GM12873 (cell line): ENCODE results near the gene ZNF579.

ENCODE experiments used
- TF ChIP-seq, protein P1 (sequence below): IDR thresholded peaks from 2 replicates; pipeline ENCODE4 v1.5.1; 2012; ENCODE audit warnings: low read depth, mild to moderate bottlenecking, moderate library complexity, low read length, control low read depth; ENCODE audit not compliant: insufficient read depth; ENCODE audit errors: missing control alignments

Gene ZNF579

GRCh38 chr19:55536951-55537740, 43.5 kb downstream of the ZNF579 start, which contains the start of gene SBK2:
Gene SBK2 (minus strand): TSS chr19:55537133. CDS start chr19:55536294, 839 bp downstream.
- TF ChIP-seq, protein P1, sequence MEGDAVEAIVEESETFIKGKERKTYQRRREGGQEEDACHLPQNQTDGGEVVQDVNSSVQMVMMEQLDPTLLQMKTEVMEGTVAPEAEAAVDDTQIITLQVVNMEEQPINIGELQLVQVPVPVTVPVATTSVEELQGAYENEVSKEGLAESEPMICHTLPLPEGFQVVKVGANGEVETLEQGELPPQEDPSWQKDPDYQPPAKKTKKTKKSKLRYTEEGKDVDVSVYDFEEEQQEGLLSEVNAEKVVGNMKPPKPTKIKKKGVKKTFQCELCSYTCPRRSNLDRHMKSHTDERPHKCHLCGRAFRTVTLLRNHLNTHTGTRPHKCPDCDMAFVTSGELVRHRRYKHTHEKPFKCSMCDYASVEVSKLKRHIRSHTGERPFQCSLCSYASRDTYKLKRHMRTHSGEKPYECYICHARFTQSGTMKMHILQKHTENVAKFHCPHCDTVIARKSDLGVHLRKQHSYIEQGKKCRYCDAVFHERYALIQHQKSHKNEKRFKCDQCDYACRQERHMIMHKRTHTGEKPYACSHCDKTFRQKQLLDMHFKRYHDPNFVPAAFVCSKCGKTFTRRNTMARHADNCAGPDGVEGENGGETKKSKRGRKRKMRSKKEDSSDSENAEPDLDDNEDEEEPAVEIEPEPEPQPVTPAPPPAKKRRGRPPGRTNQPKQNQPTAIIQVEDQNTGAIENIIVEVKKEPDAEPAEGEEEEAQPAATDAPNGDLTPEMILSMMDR, result peak; percentile 30

GRCh38 chr19:55536366-55536765, 44.3 kb downstream of the ZNF579 start:
- TF ChIP-seq, protein P1, result no peak

- TF ChIP-seq, protein P1, result no peak
Observed at GRCh38 chr19:55535965-55536350, 44.7 kb downstream of the ZNF579 start.

DNA sequence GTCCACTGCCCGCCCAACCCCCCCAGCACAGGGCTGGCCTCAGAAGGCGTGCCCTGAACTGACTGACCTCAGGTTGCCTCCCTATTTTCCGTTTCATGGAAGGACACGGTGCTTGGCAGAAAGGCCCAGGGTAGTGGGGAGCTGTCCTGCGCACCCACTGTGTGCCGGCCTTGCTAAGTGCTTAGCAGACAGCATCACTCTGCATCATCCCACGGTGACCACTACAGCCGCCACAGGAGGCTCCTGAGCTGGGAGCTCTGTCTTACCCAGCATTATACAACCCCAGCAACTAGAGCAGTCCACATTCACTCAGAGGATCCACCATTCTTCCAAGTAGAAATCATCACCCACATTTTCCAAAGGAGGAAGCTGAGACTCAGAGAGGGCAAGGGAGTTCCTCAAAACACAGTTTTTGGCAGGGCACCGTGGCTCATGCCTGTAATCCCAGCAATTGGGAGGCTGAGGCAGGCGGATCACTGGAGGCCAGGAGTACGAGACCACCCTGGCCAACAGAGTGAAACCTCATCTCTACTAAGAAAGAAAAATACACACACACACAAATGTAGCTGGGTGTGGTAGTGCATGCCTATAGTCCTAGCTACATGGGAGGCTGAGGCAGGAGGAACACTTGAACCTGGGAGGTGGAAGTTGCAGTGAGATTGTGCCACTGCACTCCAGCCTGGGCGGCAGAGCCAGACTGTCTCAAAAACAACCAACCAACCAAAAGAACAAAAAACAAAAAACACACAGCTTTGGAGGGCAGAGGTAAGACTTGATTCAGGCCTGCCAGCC, 45.3 kb downstream of the ZNF579 start:
- TF ChIP-seq, protein P1, result no peak

- TF ChIP-seq, protein P1, result no peak
Observed at GRCh38 chr19:55530996-55531395, 49.7 kb downstream of the ZNF579 start.

DNA sequence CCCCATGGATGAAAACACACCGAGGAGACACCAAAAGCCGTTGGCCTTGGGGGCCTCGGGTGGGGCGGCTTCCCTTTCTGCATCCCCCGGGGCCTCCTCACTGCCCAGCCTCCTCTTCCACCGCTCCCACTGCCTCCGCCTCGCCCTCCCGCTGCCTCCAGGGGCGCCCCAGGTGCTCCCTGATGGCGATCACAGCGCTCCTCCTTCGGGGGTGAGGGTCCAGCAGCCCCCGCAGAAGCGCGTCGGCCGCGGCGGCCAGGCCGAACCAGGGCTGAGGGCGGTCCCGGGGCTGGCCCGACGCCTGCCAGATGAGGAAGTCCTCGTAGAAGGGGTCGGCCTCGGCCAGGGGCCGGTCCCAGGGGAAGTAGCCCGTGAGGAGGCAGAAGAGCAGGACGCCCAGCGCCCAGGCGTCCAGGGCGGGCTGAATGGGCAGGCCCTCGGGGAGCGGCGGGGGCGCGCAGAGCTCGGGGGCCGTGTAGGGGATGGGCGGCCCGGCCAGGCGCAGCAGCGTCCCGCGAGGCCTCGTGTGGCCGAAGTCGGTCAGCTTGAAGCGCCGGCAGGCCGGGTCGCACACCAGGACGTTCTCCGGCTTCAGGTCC, 50.9 kb downstream of the ZNF579 start:
- TF ChIP-seq, protein P1, result no peak

DNA sequence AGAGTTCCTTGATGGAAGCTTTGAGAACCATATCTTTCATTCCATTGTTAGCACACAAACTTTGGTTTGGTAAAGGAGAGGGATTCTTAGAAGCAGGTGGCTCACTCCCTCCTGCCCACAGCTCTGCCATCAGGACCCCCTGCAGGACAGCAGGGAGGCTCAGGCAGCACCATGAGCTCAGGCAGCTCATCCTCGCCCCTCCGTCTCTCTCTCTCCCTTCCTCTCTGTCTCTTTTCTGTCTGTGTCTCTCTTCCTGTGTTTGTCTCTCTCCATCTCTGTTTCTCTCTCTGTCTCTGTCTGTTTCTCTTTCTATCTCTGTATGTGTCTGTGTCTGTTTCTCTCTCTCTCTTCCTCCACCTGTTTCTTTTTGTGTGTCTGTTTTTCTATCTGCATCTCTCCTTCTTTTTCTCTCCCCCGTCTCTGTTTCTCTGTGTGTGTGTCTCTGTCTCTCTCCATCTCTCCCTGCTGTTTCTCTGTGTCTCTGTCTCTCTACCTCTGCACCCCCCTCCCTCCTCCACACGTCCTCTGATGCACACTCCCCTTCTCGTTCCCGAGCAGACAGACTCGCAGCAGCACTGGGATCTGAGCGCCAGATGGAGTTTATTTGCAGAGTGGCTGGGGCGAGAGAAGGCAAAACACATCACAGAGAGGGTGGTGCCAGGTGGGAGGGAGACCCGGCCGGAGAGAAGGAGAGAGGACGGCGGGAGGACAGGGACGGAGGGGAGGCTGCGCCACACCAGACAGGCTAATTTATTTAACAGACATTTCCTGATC, 52.4 kb downstream of the ZNF579 start:
- TF ChIP-seq, protein P1, result no peak
